Hepatocyte (in vitro differentiated cells): Measurements from ENCODE around the gene SMIM7. TPM values are rescaled to one million over a fixed set of nuclear protein-coding genes. Genes with fewer than 3 reads are reported as not detected.

Experiments used
- DNase-seq: peaks from one replicate; pipeline ENCODE4 v3.0.0-alpha.2; 2016; ENCODE audit warnings: low spot score
- H2AFZ ChIP-seq: fragments of 200-600 bp; sonication (generic); 2 replicates; pipeline ENCODE4 v1.6.0; 2016; ENCODE audit warnings: antibody characterized with exemption, mild to moderate bottlenecking
- H3K27ac ChIP-seq: fragments of 200-600 bp; sonication (generic); 2 replicates; pipeline ENCODE4 v1.5.1; 2016; ENCODE audit warnings: mild to moderate bottlenecking
- H3K27me3 ChIP-seq: fragments of 200-600 bp; sonication (generic); 2 replicates; pipeline ENCODE4 v1.6.1; 2016
- H3K36me3 ChIP-seq: fragments of 200-600 bp; sonication (generic); replicated peaks from 2 replicates; pipeline ENCODE4 v1.5.1; 2016; ENCODE audit warnings: low read depth; ENCODE audit not compliant: insufficient read depth
- H3K4me1 ChIP-seq: fragments of 200-600 bp; sonication (generic); 2 replicates; pipeline ENCODE4 v1.5.1; 2016; ENCODE audit warnings: mild to moderate bottlenecking, moderate library complexity; ENCODE audit not compliant: insufficient read depth
- H3K4me2 ChIP-seq: fragments of 200-600 bp; sonication (generic); 2 replicates; pipeline ENCODE4 v1.6.0; 2016
- H3K4me3 ChIP-seq: fragments of 200-600 bp; sonication (generic); 2 replicates; pipeline ENCODE4 v1.5.1; 2016; ENCODE audit warnings: mild to moderate bottlenecking
- H3K79me2 ChIP-seq: fragments of 200-600 bp; sonication (generic); 2 replicates; pipeline ENCODE4 v1.6.0; 2017; ENCODE audit warnings: mild to moderate bottlenecking
- H3K9me2 ChIP-seq: fragments of 200-600 bp; sonication (generic); replicated peaks from 2 replicates; pipeline ENCODE4 v1.6.0; 2017; ENCODE audit warnings: mild to moderate bottlenecking; ENCODE audit not compliant: insufficient read depth
- H3K9me3 ChIP-seq: fragments of 200-600 bp; sonication (generic); 2 replicates; pipeline ENCODE4 v1.5.1; 2016; ENCODE audit warnings: low read depth, mild to moderate bottlenecking
- H4K20me1 ChIP-seq: fragments of 200-600 bp; sonication (generic); 2 replicates; pipeline ENCODE4 v1.6.0; 2016; ENCODE audit warnings: mild to moderate bottlenecking; ENCODE audit not compliant: insufficient read depth, poor library complexity, severe bottlenecking
- CTCF ChIP-seq: fragments of 200-600 bp; sonication (generic); IDR thresholded peaks from 2 replicates; pipeline ENCODE4 v1.5.1; 2016; ENCODE audit warnings: antibody characterized with exemption, mild to moderate bottlenecking; ENCODE audit not compliant: poor library complexity
- EZH2 ChIP-seq: fragments of 200-600 bp; sonication (generic); IDR thresholded peaks from 2 replicates; pipeline ENCODE4 v1.6.1; 2016; ENCODE audit warnings: antibody characterized with exemption, mild to moderate bottlenecking, borderline replicate concordance
- EZH2phosphoT487 ChIP-seq: fragments of 200-600 bp; sonication (generic); IDR thresholded peaks from one replicate; pipeline ENCODE4 v1.6.1; 2018; ENCODE audit warnings: antibody characterized with exemption, mild to moderate bottlenecking, low read depth, moderate library complexity; ENCODE audit not compliant: unreplicated experiment, severe bottlenecking
- WGBS: methylation state at CpG from one replicate; pipeline ENCODE4 v1.1.6; 2016; ENCODE audit warnings: low lambda C conversion rate; ENCODE audit errors: missing lambda C conversion rate; 5-methylcytosine and 5-hydroxymethylcytosine counted together
- polyA plus RNA-seq: library from polyadenylated mRNA; unstranded; fragments of >200 nt; fragmentation: Nextera tagmentation; extraction: Ambion mirVana; gene quantifications from 2 replicates; pipeline ENCODE4 v1.2.1, GENCODE V29; 2016
- total RNA-seq: library from RNA; depleted of rRNA; stranded (reverse); fragments of >200 nt; gene quantifications from 2 replicates; pipeline ENCODE4 v1.2.3, GENCODE V29; 2014

SMIM7 gene
- total and polyA plus RNA-seq, 2 experiments from 2014 or later = 99.2 to 141 TPM

GRCh38 chr19:16600824-16601223, 59.1 kb downstream of the SMIM7 start:
- TF ChIP-seq EZH2 (no peak), CTCF (no peak), EZH2phosphoT487 (no peak)
- H3K9me2 ChIP-seq = no peaks in the 10 kb centered on the region
- no peaks in the 10 kb centered on the region for H3K27me3 ChIP-seq
- no peaks in the 10 kb centered on the region for H3K9me3 ChIP-seq
- H3K36me3 ChIP-seq = no peaks in the 10 kb centered on the region
- peaks cover 85% of the 10 kb centered on the region for H4K20me1 ChIP-seq
- 95% methylated on average over 5 of the region's 5 CpGs for WGBS
- no peak overlapping the region for H3K4me3 ChIP-seq
- H3K4me1 ChIP-seq = no peaks in the 10 kb centered on the region
- no peak overlapping the region for H3K27ac ChIP-seq
- DNase-seq = no peak
- no peak overlapping the region for H3K4me2 ChIP-seq
- peaks cover 98% of the 10 kb centered on the region for H3K79me2 ChIP-seq
- H2AFZ ChIP-seq = no peak overlapping the region

DNA sequence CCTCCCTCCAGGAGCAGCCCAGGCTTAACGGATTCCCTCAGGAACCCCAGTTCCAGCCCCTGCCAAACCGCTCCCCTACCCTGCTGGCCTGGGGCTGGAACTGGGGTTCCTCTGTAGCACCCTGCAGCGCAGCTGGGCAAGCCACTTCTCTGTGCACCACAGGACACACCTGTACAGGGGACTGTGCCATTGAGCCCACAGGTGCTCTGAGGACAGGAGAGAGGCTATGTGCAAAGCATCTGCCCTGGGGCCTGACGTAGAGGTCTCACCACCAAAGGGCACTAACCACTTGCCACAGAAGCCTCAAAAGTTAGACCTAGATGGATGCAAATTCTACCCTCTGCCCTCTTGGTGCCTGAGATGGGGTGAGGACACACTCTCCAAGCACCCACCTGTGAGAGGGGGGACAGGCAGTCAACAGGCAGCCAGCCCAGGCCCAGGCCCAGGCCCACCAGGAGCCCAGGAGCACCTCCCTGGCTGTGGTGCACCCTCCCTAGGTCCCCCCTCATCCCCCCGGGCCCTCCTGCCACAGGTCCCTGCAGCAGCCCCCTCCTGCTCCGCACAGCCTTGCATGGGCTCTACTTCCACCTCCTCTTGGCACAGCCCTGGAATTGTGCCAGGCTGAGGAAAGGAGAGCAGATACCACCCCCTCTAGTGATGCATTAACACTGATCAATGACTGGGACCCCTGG, 60.1 kb downstream of the SMIM7 start:
- no peak for TF ChIP-seq EZH2phosphoT487
- no peak for TF ChIP-seq EZH2
- no peak for TF ChIP-seq CTCF
- WGBS = 95% methylated on average over 4 of the region's 6 CpGs
- Histone ChIP-seq H3K27me3 (no peaks in the 10 kb centered on the region), H3K4me3 (no peak overlapping the region), H3K9me3 (no peaks in the 10 kb centered on the region), H3K36me3 (no peaks in the 10 kb centered on the region), H3K4me1 (no peaks in the 10 kb centered on the region), H3K4me2 (no peak overlapping the region), H2AFZ (no peak overlapping the region), H3K9me2 (no peaks in the 10 kb centered on the region), H3K79me2 (peaks cover 98% of the 10 kb centered on the region), H4K20me1 (peaks cover 84% of the 10 kb centered on the region), H3K27ac (no peak overlapping the region)
- DNase-seq = no peak

GRCh38 chr19:16598848-16599247, 61.1 kb downstream of the SMIM7 start:
- no peak for DNase-seq
- no peak overlapping the region for H3K27ac ChIP-seq
- H3K9me2 ChIP-seq = no peaks in the 10 kb centered on the region
- peaks cover 84% of the 10 kb centered on the region for H4K20me1 ChIP-seq
- H3K4me2 ChIP-seq = no peak overlapping the region
- H3K4me1 ChIP-seq = no peaks in the 10 kb centered on the region
- no peak for TF ChIP-seq CTCF
- no peak for TF ChIP-seq EZH2
- TF ChIP-seq EZH2phosphoT487 = no peak
- 85% methylated on average over 4 of the region's 4 CpGs for WGBS
- no peaks in the 10 kb centered on the region for H3K9me3 ChIP-seq
- no peaks in the 10 kb centered on the region for H3K27me3 ChIP-seq
- H3K4me3 ChIP-seq = no peak overlapping the region
- H3K79me2 ChIP-seq = peaks cover 98% of the 10 kb centered on the region
- no peak overlapping the region for H2AFZ ChIP-seq
- H3K36me3 ChIP-seq = no peaks in the 10 kb centered on the region
